HG03565 (cell line): Measurements from ENCODE around the gene SND1.
A peak's percentile ranks its signal among the peaks of the same experiment; 100 is the strongest.

ENCODE experiments used
- ATAC-seq: cut with Tn5 transposase; IDR thresholded peaks from one replicate; pipeline ENCODE4 v1.9.1; 2021; ENCODE audit warnings: mild to moderate bottlenecking, moderate library complexity; ENCODE audit not compliant: unreplicated experiment

SND1 gene

DNA sequence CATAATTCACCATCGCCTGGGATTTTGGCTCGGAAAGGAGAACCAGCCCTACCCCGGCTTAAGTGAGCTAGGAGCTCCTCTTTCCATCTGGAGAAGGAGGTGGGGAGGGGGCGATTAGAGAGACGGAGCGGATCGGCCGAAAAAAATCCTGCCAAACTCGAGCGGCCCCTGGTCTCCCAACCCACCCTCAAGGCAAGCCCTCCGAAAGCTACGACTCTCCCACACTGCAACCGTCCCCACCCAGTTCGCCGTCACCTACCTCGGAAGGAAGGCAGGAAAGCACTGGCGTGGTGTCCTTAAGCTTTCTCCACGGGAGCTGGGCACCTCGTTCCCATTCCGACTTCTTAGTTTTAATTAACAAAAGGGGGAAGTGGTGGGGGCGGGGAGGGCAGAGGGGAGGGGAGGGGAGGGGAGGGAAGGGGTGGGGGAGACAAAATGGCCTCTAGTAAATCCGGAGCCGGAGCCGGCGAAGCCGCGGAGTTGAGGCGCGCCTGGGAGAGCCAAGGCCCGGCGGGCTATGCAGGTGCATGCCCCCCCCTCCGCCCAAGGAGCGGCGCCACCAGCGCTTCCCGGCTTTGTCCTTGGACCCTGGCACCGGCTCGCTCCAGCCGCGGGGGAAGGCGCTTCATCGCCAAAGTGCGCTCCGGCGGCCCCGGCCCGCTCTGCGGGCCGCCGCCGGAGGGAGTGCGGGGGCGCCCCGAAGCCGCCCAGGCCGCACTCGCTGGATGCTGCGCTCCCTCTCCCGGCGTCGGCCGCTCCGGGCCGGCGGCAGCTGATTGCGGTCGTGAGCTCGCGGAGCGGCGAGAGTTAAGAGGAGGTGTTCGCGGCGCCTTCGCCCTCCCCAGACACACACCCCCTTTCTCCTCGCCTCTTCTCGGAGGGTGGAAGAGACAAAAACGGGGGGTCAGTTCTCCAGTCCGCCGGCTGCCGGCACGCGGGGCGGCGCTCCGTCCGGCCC lies 378.9 kb downstream of the SND1 start, which contains the start of gene LRRC4:
TSS of gene LRRC4 (minus strand) at position 784 of the 958 bp plus-strand sequence. CDS start 797 bp downstream, outside the sequence.
- ATAC-seq: peak; percentile 26

GRCh38 chr7:128031901-128032604 lies 380.1 kb downstream of the SND1 start:
- peak; percentile 49 for ATAC-seq

GRCh38 chr7:128032605-128033235 lies 380.7 kb downstream of the SND1 start:
- ATAC-seq: no peak

DNA sequence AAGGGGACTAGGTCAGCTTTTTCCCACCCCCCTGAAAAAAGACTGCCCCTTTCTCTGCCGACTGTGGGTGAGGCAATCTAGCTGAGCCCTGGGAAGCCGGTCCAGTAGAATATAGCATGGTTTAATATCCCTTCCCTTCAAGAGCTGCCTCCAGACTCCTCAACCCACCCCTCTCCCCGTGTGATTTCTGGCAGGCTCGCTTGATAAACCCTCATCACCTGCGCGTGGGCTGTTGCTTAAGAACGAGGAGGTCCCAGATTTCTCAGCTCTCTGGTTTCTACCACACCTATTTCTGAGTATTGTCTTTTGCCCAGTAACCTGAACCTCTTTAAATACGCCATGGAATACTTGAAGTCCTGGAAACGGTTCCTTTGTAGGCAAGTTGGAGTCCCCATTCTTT lies 381.3 kb downstream of the SND1 start:
- no peak for ATAC-seq

DNA sequence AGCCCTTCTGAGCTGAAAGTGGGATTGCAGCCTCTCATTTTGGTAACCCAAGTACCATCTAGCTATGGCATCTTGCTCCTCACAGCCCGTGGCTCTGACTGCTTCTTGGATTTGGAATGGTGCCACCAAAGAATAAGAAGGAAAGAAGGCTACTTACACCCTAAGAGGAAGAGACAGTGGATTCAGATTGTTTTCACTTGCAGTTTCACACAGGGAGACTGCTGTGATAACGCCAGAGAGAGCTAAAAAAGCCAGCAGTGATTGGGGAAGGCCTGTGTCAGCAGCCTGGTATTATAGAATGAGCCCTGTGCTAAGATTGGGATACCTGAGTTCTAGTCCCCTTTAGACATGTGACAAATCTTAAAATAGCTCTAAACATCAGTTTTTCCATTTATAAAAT lies 382.8 kb downstream of the SND1 start:
- no peak for ATAC-seq

- no peak for ATAC-seq
These were observed 383.7 kb downstream of the SND1 start for GRCh38 chr7:128035712-128036111.

DNA sequence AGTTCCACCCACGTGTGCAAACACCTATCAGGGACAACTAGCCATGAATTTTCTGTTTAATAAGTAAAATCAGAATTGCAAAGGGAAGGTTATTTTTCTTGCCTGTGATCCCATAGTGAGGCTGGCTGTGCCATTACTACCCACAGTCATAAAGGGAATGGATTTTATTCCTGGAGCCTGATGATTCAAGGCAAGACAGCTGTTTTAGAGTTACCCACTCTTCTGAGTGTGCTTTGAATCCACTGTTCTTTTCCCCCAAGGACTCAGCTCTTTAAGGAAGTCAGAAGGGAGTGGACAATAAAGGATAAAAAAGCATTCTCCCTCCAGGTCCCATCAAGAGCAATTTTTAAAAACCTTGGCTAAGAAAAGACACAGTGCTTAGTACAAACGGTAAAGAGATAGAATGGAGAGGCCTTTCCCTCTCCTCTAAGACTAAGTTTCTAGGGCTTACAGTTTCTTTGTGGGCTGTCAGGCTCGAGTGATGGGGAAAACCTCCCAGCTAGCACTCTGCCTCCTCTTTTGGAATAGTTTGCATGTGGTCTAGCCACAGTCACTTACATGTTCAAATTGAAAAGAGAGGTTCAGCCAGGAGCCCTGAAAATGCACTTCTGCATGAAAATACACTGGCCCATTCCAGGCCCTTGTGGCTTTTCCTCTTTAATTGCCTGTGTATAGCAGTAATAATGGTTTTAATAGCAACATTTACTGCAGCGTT lies 384.4 kb downstream of the SND1 start:
- peak; percentile 57 for ATAC-seq

GRCh38 chr7:128037081-128037480 lies 385.1 kb downstream of the SND1 start:
- no peak for ATAC-seq

GRCh38 chr7:128037880-128038619 lies 386.1 kb downstream of the SND1 start:
- no peak for ATAC-seq

- no peak for ATAC-seq
These were observed 387.6 kb downstream of the SND1 start for GRCh38 chr7:128039544-128039953.

- ATAC-seq: no peak
These were observed 388.2 kb downstream of the SND1 start for GRCh38 chr7:128040205-128040604.

GRCh38 chr7:128041203-128041602 lies 389.2 kb downstream of the SND1 start:
- no peak for ATAC-seq

GRCh38 chr7:128042012-128042411 lies 390.0 kb downstream of the SND1 start:
- no peak for ATAC-seq

GRCh38 chr7:128044064-128044463 lies 392.1 kb downstream of the SND1 start:
- ATAC-seq: no peak

DNA sequence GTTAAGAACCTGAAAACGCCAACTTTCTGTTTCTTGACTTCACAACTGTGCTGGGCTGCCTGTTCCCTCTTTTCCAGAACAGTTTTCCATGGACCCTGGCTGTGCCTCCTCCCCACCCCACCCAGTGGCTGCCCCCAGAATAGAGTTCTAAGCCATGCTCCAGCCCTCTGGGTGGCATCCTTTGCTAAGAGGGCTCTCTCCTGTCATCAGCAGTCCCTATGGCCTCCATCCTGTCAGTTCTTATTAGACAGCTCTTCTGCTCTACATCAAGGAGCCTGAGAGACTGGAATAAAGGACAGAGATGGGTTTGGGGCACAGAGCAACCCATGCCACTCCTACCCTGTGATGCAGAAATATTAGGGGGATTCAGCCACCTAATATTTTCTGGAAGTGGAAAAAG lies 393.2 kb downstream of the SND1 start:
- ATAC-seq: no peak

DNA sequence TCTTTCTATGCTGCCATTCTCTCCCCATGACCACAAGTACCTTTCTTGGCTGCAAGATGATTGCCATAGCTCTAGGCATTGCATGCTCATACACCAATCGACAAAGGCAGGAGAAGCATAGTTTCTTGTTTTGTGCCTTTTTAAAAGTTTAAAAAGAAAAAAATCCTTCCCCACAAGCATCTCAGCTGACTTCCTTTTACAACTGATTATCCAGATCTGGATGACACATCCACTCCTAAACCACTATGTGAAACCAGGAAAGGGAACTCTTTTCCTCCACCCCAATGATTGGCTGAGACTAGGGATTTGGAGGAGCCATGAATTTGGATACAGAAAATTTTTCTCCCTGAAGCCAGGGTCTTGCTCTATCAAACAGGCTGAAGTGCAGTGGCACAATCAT lies 393.8 kb downstream of the SND1 start:
- ATAC-seq: no peak

DNA sequence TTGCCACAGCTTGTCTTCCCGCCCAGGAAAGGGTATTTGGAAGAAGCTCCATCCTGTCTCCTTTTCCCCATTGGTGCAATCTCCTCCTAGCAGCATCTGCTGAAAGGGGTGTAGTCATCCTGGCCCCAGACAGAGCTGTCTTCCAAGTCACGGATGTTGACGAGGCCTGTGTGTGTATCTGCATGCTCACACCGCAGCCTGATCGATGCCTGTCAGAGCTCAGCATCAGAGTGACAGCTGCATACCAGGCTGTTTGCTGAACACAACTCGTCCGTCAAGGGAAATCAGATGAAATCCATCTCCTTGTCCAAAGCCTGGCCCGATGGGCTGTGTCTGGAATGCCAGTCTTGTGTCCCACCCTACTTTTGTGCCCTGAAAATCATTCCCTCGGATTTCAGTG lies 400.4 kb downstream of the SND1 start:
- no peak for ATAC-seq

DNA sequence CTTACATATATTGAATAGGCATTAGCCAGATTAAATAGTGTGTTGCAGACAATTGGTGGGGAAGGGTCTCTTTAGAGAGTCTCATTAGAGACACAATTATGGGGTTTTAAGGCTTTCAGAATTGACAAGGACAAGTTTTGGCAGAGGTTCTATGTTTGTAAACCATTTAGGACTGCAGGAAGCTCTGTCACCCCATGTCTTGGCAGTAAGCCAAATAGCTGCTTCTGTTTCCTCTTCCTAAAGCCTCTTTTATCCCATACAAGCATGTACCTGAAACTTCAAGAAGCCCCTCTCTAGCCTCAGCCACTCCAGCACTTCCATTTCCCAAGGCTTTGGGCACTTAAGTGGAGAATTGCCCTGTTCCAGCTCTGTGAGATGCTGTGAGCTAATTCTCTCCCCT lies 401.0 kb downstream of the SND1 start:
- no peak for ATAC-seq

GRCh38 chr7:128053991-128054390 lies 402.0 kb downstream of the SND1 start:
- no peak for ATAC-seq

GRCh38 chr7:128054511-128054910 lies 402.5 kb downstream of the SND1 start:
- no peak for ATAC-seq
